OCI-LY7 (cell line): Measurements from ENCODE around the gene SUPT5H. TPM values are rescaled to one million over a fixed set of nuclear protein-coding genes. Genes with fewer than 3 reads are reported as not detected.
A peak's percentile ranks its signal among the peaks of the same experiment; 100 is the strongest.

Experiments
- BruUV-seq: library from RNA; stranded (reverse); fragments of 400-500 nt; replicated peaks from 2 replicates; lab custom pipeline; 2021; lab: Mats Ljungman, UMichigan
- CTCF ChIA-PET: fragments of 300-600 bp; sonication (Branson Sonifier 250); formaldehyde crosslinking; loops from one replicate; lab custom pipeline; 2022; ENCODE audit warnings: antibody characterized with exemption; ENCODE audit not compliant: unreplicated experiment; lab: Charles Lee
- POLR2A ChIA-PET: fragments of 300-600 bp; sonication (Branson Sonifier 250); formaldehyde crosslinking; loops from one replicate; lab custom pipeline; 2022; ENCODE audit warnings: antibody characterized with exemption; lab: Charles Lee
- DNase-seq: peaks from one replicate; pipeline ENCODE4 v3.0.0-alpha.2; 2015; ENCODE audit warnings: low spot score
- H2AFZ ChIP-seq: fragments of 200-600 bp; sonication (generic), shearing (Covaris generic); 2 replicates; pipeline ENCODE4 v1.6.1; 2014; ENCODE audit warnings: mild to moderate bottlenecking, antibody characterized with exemption, low read length, moderate library complexity
- H3K27ac ChIP-seq: fragments of 200-600 bp; sonication (generic); 2 replicates; pipeline ENCODE4 v1.5.1; 2014; ENCODE audit warnings: mixed run types, low read depth, mild to moderate bottlenecking, moderate library complexity, low read length, inconsistent platforms; ENCODE audit not compliant: poor library complexity, severe bottlenecking
- H3K36me3 ChIP-seq: fragments of 200-600 bp; sonication (generic); 2 replicates; pipeline ENCODE4 v1.6.1; 2014; ENCODE audit warnings: mild to moderate bottlenecking, antibody characterized with exemption, low read length, moderate library complexity, mixed read lengths; ENCODE audit not compliant: insufficient read depth
- H3K4me1 ChIP-seq: fragments of 200-600 bp; sonication (generic); 2 replicates; pipeline ENCODE4 v1.5.1; 2014; ENCODE audit warnings: mild to moderate bottlenecking, low read length; ENCODE audit not compliant: insufficient read depth, poor library complexity, severe bottlenecking
- H3K4me2 ChIP-seq: fragments of 200-600 bp; sonication (generic); 2 replicates; pipeline ENCODE4 v1.6.1; 2014; ENCODE audit warnings: mild to moderate bottlenecking, low read length
- H3K4me3 ChIP-seq: fragments of 200-600 bp; sonication (generic); 2 replicates; pipeline ENCODE4 v1.5.1; 2014; ENCODE audit warnings: mild to moderate bottlenecking, low read depth, low read length; ENCODE audit not compliant: poor library complexity, severe bottlenecking
- H3K79me2 ChIP-seq: fragments of 200-600 bp; sonication (generic); 2 replicates; pipeline ENCODE4 v1.6.1; 2016; ENCODE audit warnings: low read depth, mild to moderate bottlenecking, low read length, moderate library complexity, mixed read lengths; ENCODE audit not compliant: insufficient read depth
- H3K9me2 ChIP-seq: fragments of 200-600 bp; sonication (generic); 2 replicates; pipeline ENCODE4 v1.6.1; 2016; ENCODE audit warnings: mild to moderate bottlenecking, low read length, mixed read lengths; ENCODE audit not compliant: insufficient read depth
- H3K9me3 ChIP-seq: fragments of 200-600 bp; sonication (generic); 2 replicates; pipeline ENCODE4 v1.6.1; 2014; ENCODE audit warnings: mild to moderate bottlenecking, mixed run types, low read length, mixed read lengths
- H4K20me1 ChIP-seq: fragments of 200-600 bp; sonication (generic); 2 replicates; pipeline ENCODE4 v1.6.1; 2014; ENCODE audit warnings: mild to moderate bottlenecking, antibody characterized with exemption, low read length, moderate library complexity, mixed read lengths; ENCODE audit not compliant: insufficient read depth
- EZH2phosphoT487 ChIP-seq: fragments of 200-600 bp; sonication (generic); IDR thresholded peaks from 2 replicates; pipeline ENCODE4 v1.6.1; 2018; ENCODE audit warnings: low read depth, borderline replicate concordance, mild to moderate bottlenecking, mixed run types, antibody characterized with exemption, low read length, moderate library complexity, mixed read lengths
- intact Hi-C: fragments of 100-400 bp; cut with micrococcal nuclease; formaldehyde crosslinking; loops from one replicate; pipeline ENCODE4 v1.10.0; 2022; ENCODE audit not compliant: unreplicated experiment
- total RNA-seq, 2 experiments: library from RNA; depleted of rRNA in 1 of 2; stranded (reverse); fragments of >200 nt in 1 of 2; shearing (Covaris generic) in 1 of 2; gene quantifications; 2 replicates each; pipeline ENCODE4 v1.2.3, GENCODE V29; 2014 to 2022
- TF ChIP-seq, protein P1 (sequence below): fragments of 200-600 bp; sonication (generic); conservative IDR thresholded peaks from 2 replicates; pipeline ENCODE4 v1.5.1; 2014; ENCODE audit warnings: mild to moderate bottlenecking, antibody characterized with exemption, low read length, moderate library complexity, mixed read lengths

Gene SUPT5H
- total RNA-seq, 2 experiments from 2014 or later: 70.1 to 175 TPM

DNA sequence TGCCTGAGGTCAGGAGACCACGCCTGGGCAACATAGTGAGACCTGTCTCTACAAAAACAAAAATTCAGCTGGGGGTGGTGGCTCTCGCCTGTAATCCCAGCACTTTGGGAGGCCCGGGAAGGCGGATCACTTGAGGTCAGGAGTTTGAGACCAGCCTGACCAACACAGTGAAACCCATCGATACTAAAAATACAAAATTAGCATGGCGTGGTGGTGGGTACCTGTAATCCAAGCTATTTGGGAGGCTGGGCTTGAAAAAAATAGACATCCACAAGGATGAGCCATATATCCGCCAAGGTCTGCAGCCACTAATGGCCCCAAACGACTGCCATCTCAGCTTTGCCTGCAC is 12.7 kb upstream of the SUPT5H start:
- Histone ChIP-seq H3K4me3 (no peak overlapping the region), H3K4me1 (peaks cover 26% of the 10 kb centered on the region), H4K20me1 (peaks cover 17% of the 10 kb centered on the region), H3K79me2 (peaks cover 36% of the 10 kb centered on the region), H3K4me2 (0 out of 2 replicates have a peak overlapping the region, but pooled peaks have one; percentile 93), H3K36me3 (peaks cover 54% of the 10 kb centered on the region), H3K9me3 (no peaks in the 10 kb centered on the region), H3K27ac (no peak overlapping the region), H3K9me2 (no peaks in the 10 kb centered on the region), H2AFZ (no peak overlapping the region)
- BruUV-seq: no TSS peak
- intact Hi-C loops: no loop called here
- POLR2A ChIA-PET: interaction anchor here (0.6 kb wide), 1 partner anchor 15 kb away, joined by 3 read pairs; no protein-coding TSS in a partner anchor
- no peak for TF ChIP-seq EZH2phosphoT487
- TF ChIP-seq, protein P1, sequence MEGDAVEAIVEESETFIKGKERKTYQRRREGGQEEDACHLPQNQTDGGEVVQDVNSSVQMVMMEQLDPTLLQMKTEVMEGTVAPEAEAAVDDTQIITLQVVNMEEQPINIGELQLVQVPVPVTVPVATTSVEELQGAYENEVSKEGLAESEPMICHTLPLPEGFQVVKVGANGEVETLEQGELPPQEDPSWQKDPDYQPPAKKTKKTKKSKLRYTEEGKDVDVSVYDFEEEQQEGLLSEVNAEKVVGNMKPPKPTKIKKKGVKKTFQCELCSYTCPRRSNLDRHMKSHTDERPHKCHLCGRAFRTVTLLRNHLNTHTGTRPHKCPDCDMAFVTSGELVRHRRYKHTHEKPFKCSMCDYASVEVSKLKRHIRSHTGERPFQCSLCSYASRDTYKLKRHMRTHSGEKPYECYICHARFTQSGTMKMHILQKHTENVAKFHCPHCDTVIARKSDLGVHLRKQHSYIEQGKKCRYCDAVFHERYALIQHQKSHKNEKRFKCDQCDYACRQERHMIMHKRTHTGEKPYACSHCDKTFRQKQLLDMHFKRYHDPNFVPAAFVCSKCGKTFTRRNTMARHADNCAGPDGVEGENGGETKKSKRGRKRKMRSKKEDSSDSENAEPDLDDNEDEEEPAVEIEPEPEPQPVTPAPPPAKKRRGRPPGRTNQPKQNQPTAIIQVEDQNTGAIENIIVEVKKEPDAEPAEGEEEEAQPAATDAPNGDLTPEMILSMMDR: no peak
- CTCF ChIA-PET: no interaction called here
- DNase-seq: no peak

DNA sequence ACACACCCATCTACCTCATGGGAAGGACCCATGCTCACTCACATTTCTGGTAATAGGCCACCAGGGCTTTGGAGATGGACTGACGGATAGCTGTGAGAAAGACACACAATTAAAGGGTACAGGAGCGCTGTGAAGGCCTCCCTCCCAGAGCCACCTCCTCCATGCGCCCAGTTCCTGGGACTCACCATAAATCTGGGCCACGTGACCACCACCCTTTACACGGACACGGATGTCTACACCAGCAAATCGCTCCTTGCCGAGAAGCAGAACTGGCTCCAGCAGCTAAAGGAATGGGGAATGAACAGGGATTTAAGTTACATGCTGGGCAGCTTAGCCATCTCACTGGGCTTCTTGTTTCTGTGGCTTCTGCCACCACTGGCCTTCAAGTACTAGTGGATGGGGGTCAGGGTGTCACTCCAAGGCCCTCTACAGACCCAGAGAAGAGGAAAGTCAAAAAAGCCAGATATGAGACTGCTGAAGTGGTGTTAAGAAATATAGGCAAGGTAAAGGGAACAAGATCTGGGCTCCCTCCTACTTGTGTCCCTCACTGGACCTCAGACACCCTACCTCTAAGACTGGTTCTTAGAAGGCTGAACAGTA is 11.8 kb upstream of the SUPT5H start:
- Histone ChIP-seq H3K36me3 (peaks cover 54% of the 10 kb centered on the region), H3K4me3 (peak overlapping the region; percentile 97), H3K27ac (peak overlapping the region; percentile 78), H2AFZ (no peak overlapping the region), H3K4me1 (peaks cover 35% of the 10 kb centered on the region), H3K9me2 (no peaks in the 10 kb centered on the region), H4K20me1 (peaks cover 17% of the 10 kb centered on the region), H3K9me3 (no peaks in the 10 kb centered on the region), H3K79me2 (peaks cover 36% of the 10 kb centered on the region), H3K4me2 (peak overlapping the region; percentile 93)
- BruUV-seq: no TSS peak
- CTCF ChIA-PET: interaction anchor here (0.5 kb wide), 1 partner anchor 503 kb away, joined by 3 read pairs; the partner anchor contains the start of genes MRPS12 and SARS2
- POLR2A ChIA-PET: interaction anchor here (0.6 kb wide), 1 partner anchor 91 kb away, joined by 3 read pairs; the partner anchor contains the start of gene SAMD4B
- intact Hi-C loops: no loop called here
- TF ChIP-seq, protein P1: no peak
- no peak for TF ChIP-seq EZH2phosphoT487
- no peak for DNase-seq
